Activated CD4-positive, alpha-beta memory T cell treated with anti-CD3 and anti-CD28 coated beads, Interleukin-2, amount 10 ng/mL, durations not matched to agents 7 days and 5 days (primary cell): ENCODE measurements around the gene ITPRIPL2. TPM values are rescaled to one million over a fixed set of nuclear protein-coding genes. Genes with fewer than 3 reads are reported as not detected.

ENCODE experiments used
- CTCF ChIA-PET: fragments of 350-600 bp; sonication (Branson Sonifier 250); formaldehyde crosslinking; loops from one replicate; lab custom pipeline; 2021; ENCODE audit warnings: antibody characterized with exemption, inconsistent platforms; lab: Charles Lee
- POLR2A ChIA-PET: fragments of 350-600 bp; sonication (Branson Sonifier 250); formaldehyde crosslinking; loops from one replicate; lab custom pipeline; 2021; ENCODE audit warnings: antibody characterized with exemption; lab: Charles Lee
- DNase-seq: peaks from one replicate; pipeline ENCODE4 v3.0.0-alpha.2; 2020
- H3K27ac Mint-ChIP-seq: one replicate; pipeline ENCODE4 v1.8.0; 2021; ENCODE audit warnings: mild to moderate bottlenecking, mixed read lengths
- H3K27me3 Mint-ChIP-seq: one replicate; pipeline ENCODE4 v1.8.0; 2021; ENCODE audit warnings: mixed read lengths
- H3K36me3 Mint-ChIP-seq: one replicate; pipeline ENCODE4 v1.8.0; 2021; ENCODE audit warnings: low read depth, mixed read lengths
- H3K4me1 Mint-ChIP-seq: one replicate; pipeline ENCODE4 v1.8.0; 2021; ENCODE audit warnings: mixed read lengths
- H3K4me3 Mint-ChIP-seq: one replicate; pipeline ENCODE4 v1.8.0; 2021; ENCODE audit warnings: mild to moderate bottlenecking, mixed read lengths
- H3K9me3 Mint-ChIP-seq: one replicate; pipeline ENCODE4 v1.8.0; 2021; ENCODE audit warnings: mixed read lengths
- total RNA-seq, 2 experiments: library from RNA; stranded (reverse); gene quantifications; one replicate each; pipeline ENCODE4 v1.2.3, GENCODE V29; 2021

Gene ITPRIPL2
- total RNA-seq, 2 experiments from 2014 or later = 11.1 to 11.2 TPM

- POLR2A ChIA-PET = interaction anchor here (1.1 to 1.4 kb wide), 2 partner anchors 12 to 14 kb away, joined by 3 read pairs; no protein-coding TSS in a partner anchor
- Mint-ChIP-seq H3K27me3 (no peaks in the 10 kb centered on the region), H3K4me1 (peaks cover 51% of the 10 kb centered on the region), H3K9me3 (peaks cover 5% of the 10 kb centered on the region), H3K4me3 (no peak overlapping the region), H3K27ac (peak overlapping the region; percentile 38), H3K36me3 (no peaks in the 10 kb centered on the region)
- CTCF ChIA-PET = interaction anchor here (1.4 kb wide), 1 partner anchor 47 kb away, joined by 3 read pairs; no protein-coding TSS in a partner anchor
- no peak for DNase-seq
Observed at GRCh38 chr16:19130852-19131824, 17.4 kb downstream of the ITPRIPL2 start.

GRCh38 chr16:19131825-19132218 lies 18.1 kb downstream of the ITPRIPL2 start:
- POLR2A ChIA-PET = interaction anchor here (1.4 kb wide), 1 partner anchor 15 kb away, joined by 3 read pairs; no protein-coding TSS in a partner anchor
- peaks cover 49% of the 10 kb centered on the region for H3K4me1 Mint-ChIP-seq
- H3K4me3 Mint-ChIP-seq = no peak overlapping the region
- H3K36me3 Mint-ChIP-seq = no peaks in the 10 kb centered on the region
- H3K27me3 Mint-ChIP-seq = peaks cover under 1% of the 10 kb centered on the region
- H3K9me3 Mint-ChIP-seq = peaks cover 3% of the 10 kb centered on the region
- no peak overlapping the region for H3K27ac Mint-ChIP-seq
- DNase-seq = no peak
- CTCF ChIA-PET = interaction anchor here (0.8 to 1.4 kb wide), 2 partner anchors 46 to 48 kb away, joined by 3 read pairs; no protein-coding TSS in a partner anchor

- no peak for DNase-seq
- ChIA-PET POLR2A (no interaction called here), CTCF (interaction anchor here (0.8 kb wide), 1 partner anchor 48 kb away, joined by 3 read pairs; no protein-coding TSS in a partner anchor)
- no peak overlapping the region for H3K27ac Mint-ChIP-seq
- H3K4me1 Mint-ChIP-seq = peaks cover 45% of the 10 kb centered on the region
- peaks cover 2% of the 10 kb centered on the region for H3K27me3 Mint-ChIP-seq
- H3K9me3 Mint-ChIP-seq = no peaks in the 10 kb centered on the region
- H3K4me3 Mint-ChIP-seq = no peak overlapping the region
- H3K36me3 Mint-ChIP-seq = no peaks in the 10 kb centered on the region
Observed at GRCh38 chr16:19132255-19132654, 18.5 kb downstream of the ITPRIPL2 start.

- Mint-ChIP-seq H3K27ac (no peak overlapping the region), H3K4me1 (peaks cover 38% of the 10 kb centered on the region), H3K9me3 (no peaks in the 10 kb centered on the region), H3K27me3 (peaks cover 2% of the 10 kb centered on the region), H3K4me3 (no peak overlapping the region), H3K36me3 (no peaks in the 10 kb centered on the region)
- no peak for DNase-seq
- ChIA-PET POLR2A (no interaction called here), CTCF (interaction anchor here (0.6 to 0.8 kb wide), 2 partner anchors 47 to 1381 kb away, joined by 3 read pairs; no protein-coding TSS in a partner anchor)
Observed at GRCh38 chr16:19132898-19133297, 19.1 kb downstream of the ITPRIPL2 start.

GRCh38 chr16:19133600-19133999 lies 19.8 kb downstream of the ITPRIPL2 start:
- DNase-seq = no peak
- peaks cover 33% of the 10 kb centered on the region for H3K4me1 Mint-ChIP-seq
- ChIA-PET CTCF (interaction anchor here (0.6 kb wide), 1 partner anchor 1382 kb away, joined by 3 read pairs; no protein-coding TSS in a partner anchor), POLR2A (no interaction called here)
- H3K27me3 Mint-ChIP-seq = peaks cover 4% of the 10 kb centered on the region
- H3K4me3 Mint-ChIP-seq = no peak overlapping the region
- H3K36me3 Mint-ChIP-seq = no peaks in the 10 kb centered on the region
- H3K9me3 Mint-ChIP-seq = no peaks in the 10 kb centered on the region
- no peak overlapping the region for H3K27ac Mint-ChIP-seq

GRCh38 chr16:19135201-19135842 lies 21.6 kb downstream of the ITPRIPL2 start:
- CTCF ChIA-PET = no interaction called here
- no peaks in the 10 kb centered on the region for H3K9me3 Mint-ChIP-seq

GRCh38 chr16:19135896-19136438 lies 22.2 kb downstream of the ITPRIPL2 start:
- H3K9me3 Mint-ChIP-seq = no peaks in the 10 kb centered on the region
- CTCF ChIA-PET = no interaction called here
- H3K36me3 Mint-ChIP-seq = no peaks in the 10 kb centered on the region
- DNase-seq = no peak
- no peak overlapping the region for H3K4me3 Mint-ChIP-seq
- POLR2A ChIA-PET = no interaction called here
- peaks cover 15% of the 10 kb centered on the region for H3K27me3 Mint-ChIP-seq
- peaks cover 10% of the 10 kb centered on the region for H3K4me1 Mint-ChIP-seq
- H3K27ac Mint-ChIP-seq = no peak overlapping the region

More at GRCh38 chr16:19135201-19135842, 21.6 kb downstream of the ITPRIPL2 start:
- no peak overlapping the region for H3K27ac Mint-ChIP-seq
- DNase-seq = no peak
- H3K36me3 Mint-ChIP-seq = no peaks in the 10 kb centered on the region
- POLR2A ChIA-PET = no interaction called here
- no peak overlapping the region for H3K4me3 Mint-ChIP-seq
- peaks cover 17% of the 10 kb centered on the region for H3K4me1 Mint-ChIP-seq
- H3K27me3 Mint-ChIP-seq = peaks cover 11% of the 10 kb centered on the region

GRCh38 chr16:19136549-19137196 lies 22.9 kb downstream of the ITPRIPL2 start:
- DNase-seq = no peak
- ChIA-PET POLR2A (no interaction called here), CTCF (interaction anchor here (0.7 kb wide), 1 partner anchor 9 kb away, joined by 3 read pairs; no protein-coding TSS in a partner anchor)
- Mint-ChIP-seq H3K36me3 (no peaks in the 10 kb centered on the region), H3K4me3 (no peak overlapping the region), H3K27me3 (peaks cover 17% of the 10 kb centered on the region), H3K4me1 (peaks cover 3% of the 10 kb centered on the region), H3K27ac (no peak overlapping the region), H3K9me3 (no peaks in the 10 kb centered on the region)

GRCh38 chr16:19137201-19138128 lies 23.7 kb downstream of the ITPRIPL2 start:
- Mint-ChIP-seq H3K27ac (no peak overlapping the region), H3K27me3 (peaks cover 18% of the 10 kb centered on the region)
- DNase-seq = no peak

GRCh38 chr16:19138601-19139000 lies 24.8 kb downstream of the ITPRIPL2 start:
- ChIA-PET POLR2A (no interaction called here), CTCF (interaction anchor here (2.0 kb wide), 1 partner anchor 41 kb away, joined by 7 read pairs; no protein-coding TSS in a partner anchor)
- Mint-ChIP-seq H3K27ac (no peak overlapping the region), H3K4me3 (no peak overlapping the region), H3K9me3 (no peaks in the 10 kb centered on the region), H3K36me3 (no peaks in the 10 kb centered on the region), H3K27me3 (peaks cover 18% of the 10 kb centered on the region), H3K4me1 (no peaks in the 10 kb centered on the region)
- DNase-seq = no peak

More at GRCh38 chr16:19137201-19138128, 23.7 kb downstream of the ITPRIPL2 start:
- no peaks in the 10 kb centered on the region for H3K36me3 Mint-ChIP-seq
- ChIA-PET POLR2A (no interaction called here), CTCF (no interaction called here)
- no peaks in the 10 kb centered on the region for H3K9me3 Mint-ChIP-seq
- H3K4me1 Mint-ChIP-seq = no peaks in the 10 kb centered on the region
- no peak overlapping the region for H3K4me3 Mint-ChIP-seq

GRCh38 chr16:19139436-19140091 lies 25.8 kb downstream of the ITPRIPL2 start:
- POLR2A ChIA-PET = no interaction called here
- DNase-seq = no peak
- Mint-ChIP-seq H3K4me1 (no peaks in the 10 kb centered on the region), H3K4me3 (no peak overlapping the region), H3K36me3 (no peaks in the 10 kb centered on the region), H3K9me3 (no peaks in the 10 kb centered on the region), H3K27ac (no peak overlapping the region), H3K27me3 (peaks cover 20% of the 10 kb centered on the region)
- CTCF ChIA-PET = interaction anchor here (0.5 to 2.0 kb wide), 2 partner anchors 32 to 40 kb away, joined by 3 to 7 read pairs; no protein-coding TSS in a partner anchor
